Lung (tissue), 12 donors: ENCODE results near the gene ZNF618. TPM values are rescaled to one million over a fixed set of nuclear protein-coding genes. Genes with fewer than 3 reads are reported as not detected.
A peak's percentile ranks its signal among the peaks of the same experiment; 100 is the strongest.

Experiments
- ATAC-seq: fragments of 200-7000 bp; cut with Tn5 transposase; one replicate; pipeline ENCODE4 v1.9.1; 2020; ENCODE audit warnings: moderate number of reproducible peaks; ENCODE audit not compliant: insufficient read depth, low FRiP score
- DNase-seq, 3 donors: peaks; one replicate each; pipeline ENCODE4 v3.0.0-alpha.2; 2013 to 2017
- H3K27ac ChIP-seq, 2 donors: one replicate each; pipeline ENCODE4 v1.5.1; 2013; ENCODE audit warnings: mild to moderate bottlenecking in 2 of 2, moderate library complexity in 2 of 2, control low read depth in 1 of 2, inconsistent platforms in 1 of 2, low read depth in 1 of 2, low read length in 1 of 2
- H3K27me3 ChIP-seq, 3 donors: one replicate each; pipeline ENCODE4 v1.5.1; 2013; ENCODE audit warnings: low read length in 2 of 3; ENCODE audit not compliant: control insufficient read depth in 3 of 3, insufficient read depth in 3 of 3
- H3K36me3 ChIP-seq, 4 donors: one replicate each; pipeline ENCODE4 v1.5.1; 2013; ENCODE audit warnings: low read length in 4 of 4, mild to moderate bottlenecking in 1 of 4, moderate library complexity in 1 of 4; ENCODE audit not compliant: control insufficient read depth in 4 of 4, insufficient read depth in 4 of 4
- H3K4me1 ChIP-seq, 5 donors: one replicate each; pipeline ENCODE4 v1.5.1; 2013; ENCODE audit warnings: low read length in 5 of 5, mild to moderate bottlenecking in 2 of 5, moderate library complexity in 1 of 5; ENCODE audit not compliant: control insufficient read depth in 5 of 5, insufficient read depth in 5 of 5
- H3K4me3 ChIP-seq: one replicate; pipeline ENCODE4 v1.5.1; 2013; ENCODE audit warnings: mild to moderate bottlenecking, control low read depth, moderate library complexity
- H3K9ac ChIP-seq, 2 donors: one replicate each; pipeline ENCODE4 v1.5.1; 2013; ENCODE audit warnings: low read length in 2 of 2, control low read depth in 1 of 2; ENCODE audit not compliant: insufficient read depth in 1 of 2
- H3K9me3 ChIP-seq, 4 donors: one replicate each; pipeline ENCODE4 v1.5.1; 2013; ENCODE audit warnings: low read length in 3 of 4, mild to moderate bottlenecking in 1 of 4, moderate library complexity in 1 of 4; ENCODE audit not compliant: control insufficient read depth in 4 of 4, insufficient read depth in 3 of 4
- WGBS, 2 donors: extraction: QIAGEN DNeasy Blood & Tissue Kit; methylation state at CpG; one replicate each; pipeline ENCODE4 v1.1.7; 2013; 5-methylcytosine and 5-hydroxymethylcytosine counted together
- polyA plus RNA-seq, 2 donors: library from polyadenylated mRNA; stranded (reverse); fragments of 200-250 nt; gene quantifications; one replicate each; pipeline ENCODE4 v1.2.1, GENCODE V29; 2013
- total RNA-seq, 2 donors: library from RNA; depleted of rRNA in 1 of 2; stranded (reverse); fragments of >200 nt in 1 of 2; gene quantifications; one replicate each; pipeline ENCODE4 v1.2.1, GENCODE V29; 2014 to 2021
- TF ChIP-seq, protein P1 (sequence below): IDR thresholded peaks from 2 replicates; pipeline ENCODE4 v1.5.1; 2012; ENCODE audit warnings: mild to moderate bottlenecking; ENCODE audit errors: control extremely low read depth, extremely low read depth
- donor health status: control.
- donor health status: control.
- donor health status: Bipolar disorder and iron deficiency.
- donor health status: healthy.
- donor health status: DM: yes; HTN: yes; CAD: no.

The ZNF618 gene
- total and polyA plus RNA-seq, 4 donors = 1.6 to 16.3 (median 6.0) TPM

DNA sequence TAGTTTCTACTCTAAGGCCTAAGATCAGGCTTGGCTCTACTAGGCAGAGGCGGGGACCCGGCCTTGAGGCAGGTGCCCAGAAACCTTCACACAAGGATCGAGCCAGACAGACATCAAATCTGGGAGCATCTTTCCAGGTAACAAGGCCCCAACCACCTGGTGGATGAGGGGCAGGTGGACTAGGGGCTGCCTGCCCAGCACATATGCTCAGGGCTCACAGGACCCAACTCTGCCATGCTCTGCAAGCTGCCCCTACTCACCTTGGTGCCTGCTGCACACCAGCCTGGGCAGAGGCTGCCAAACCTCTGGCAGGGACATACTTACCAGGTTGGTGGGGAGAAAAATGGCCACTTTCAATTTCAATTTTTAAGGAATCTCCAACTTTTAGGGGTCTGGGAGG lies 2.2 kb upstream of the ZNF618 start:
- H3K27ac ChIP-seq = no peak overlapping the region
- 91 to 95% methylated on average over 3 of the region's 3 CpGs for WGBS, 2 donors
- peaks cover 0 to 2% (median 0%) of the 10 kb centered on the region in 4 donors for H3K9me3 ChIP-seq
- H3K27me3 ChIP-seq = no peaks in the 10 kb centered on the region
- TF ChIP-seq, protein P1, sequence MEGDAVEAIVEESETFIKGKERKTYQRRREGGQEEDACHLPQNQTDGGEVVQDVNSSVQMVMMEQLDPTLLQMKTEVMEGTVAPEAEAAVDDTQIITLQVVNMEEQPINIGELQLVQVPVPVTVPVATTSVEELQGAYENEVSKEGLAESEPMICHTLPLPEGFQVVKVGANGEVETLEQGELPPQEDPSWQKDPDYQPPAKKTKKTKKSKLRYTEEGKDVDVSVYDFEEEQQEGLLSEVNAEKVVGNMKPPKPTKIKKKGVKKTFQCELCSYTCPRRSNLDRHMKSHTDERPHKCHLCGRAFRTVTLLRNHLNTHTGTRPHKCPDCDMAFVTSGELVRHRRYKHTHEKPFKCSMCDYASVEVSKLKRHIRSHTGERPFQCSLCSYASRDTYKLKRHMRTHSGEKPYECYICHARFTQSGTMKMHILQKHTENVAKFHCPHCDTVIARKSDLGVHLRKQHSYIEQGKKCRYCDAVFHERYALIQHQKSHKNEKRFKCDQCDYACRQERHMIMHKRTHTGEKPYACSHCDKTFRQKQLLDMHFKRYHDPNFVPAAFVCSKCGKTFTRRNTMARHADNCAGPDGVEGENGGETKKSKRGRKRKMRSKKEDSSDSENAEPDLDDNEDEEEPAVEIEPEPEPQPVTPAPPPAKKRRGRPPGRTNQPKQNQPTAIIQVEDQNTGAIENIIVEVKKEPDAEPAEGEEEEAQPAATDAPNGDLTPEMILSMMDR = no peak
- DNase-seq (no peak), ATAC-seq (no peak)
- H3K4me1 ChIP-seq = peaks cover 0 to 20% (median under 1%) of the 10 kb centered on the region in 5 donors
- H3K36me3 ChIP-seq = no peaks in the 10 kb centered on the region
- H3K4me3 ChIP-seq = no peak overlapping the region
- H3K9ac ChIP-seq = no peak overlapping the region

DNA sequence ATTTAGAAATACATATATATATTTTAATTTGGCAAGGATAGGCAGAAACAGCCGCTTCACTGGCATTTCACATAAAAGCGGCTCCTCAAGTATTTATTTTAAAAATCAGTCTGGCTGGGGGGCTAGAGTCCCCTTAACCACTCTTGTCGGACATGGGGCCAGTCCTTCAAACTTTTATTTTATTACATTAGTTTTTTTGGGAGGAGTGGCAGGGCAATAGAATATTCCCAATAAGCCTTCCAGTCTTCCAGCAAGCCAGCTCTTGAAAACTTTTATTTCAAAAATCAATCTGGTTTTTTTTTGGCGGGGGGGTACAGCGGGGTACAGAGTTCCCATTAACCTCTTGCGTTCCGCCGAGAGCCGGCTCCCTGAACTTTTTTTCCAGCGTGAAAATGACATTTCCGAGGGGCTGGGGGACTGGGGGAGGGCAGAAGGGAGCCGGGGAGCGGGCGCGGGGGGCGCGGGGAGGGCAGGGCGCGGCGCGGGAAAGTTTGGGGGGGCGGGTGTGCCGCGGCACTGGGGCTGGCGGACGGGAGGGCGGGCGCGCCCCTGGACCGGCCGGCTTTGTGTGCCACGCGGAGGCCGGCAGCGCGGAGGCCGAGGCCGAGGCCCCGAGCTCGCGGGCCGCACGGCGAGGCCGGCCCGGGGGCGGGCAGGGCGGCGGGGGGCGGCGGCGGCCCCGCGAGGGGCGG lies 504 bp upstream of the ZNF618 start:
- H3K27me3 ChIP-seq = no peaks in the 10 kb centered on the region
- peak overlapping the region in 1 of 2 donors; percentile 32 for H3K9ac ChIP-seq
- H3K27ac ChIP-seq = no peak overlapping the region
- peaks cover 0 to 2% (median 0%) of the 10 kb centered on the region in 4 donors for H3K9me3 ChIP-seq
- H3K36me3 ChIP-seq = no peaks in the 10 kb centered on the region
- TF ChIP-seq, protein P1 = no peak
- 4 to 18% methylated on average over 12 to 55 of the region's 55 CpGs for WGBS, 2 donors
- no peak overlapping the region for H3K4me3 ChIP-seq
- peaks cover 0 to 31% (median 8%) of the 10 kb centered on the region in 5 donors for H3K4me1 ChIP-seq
- ATAC-seq = no peak
- peak; percentile 45 to 71 (median 57) for DNase-seq

DNA sequence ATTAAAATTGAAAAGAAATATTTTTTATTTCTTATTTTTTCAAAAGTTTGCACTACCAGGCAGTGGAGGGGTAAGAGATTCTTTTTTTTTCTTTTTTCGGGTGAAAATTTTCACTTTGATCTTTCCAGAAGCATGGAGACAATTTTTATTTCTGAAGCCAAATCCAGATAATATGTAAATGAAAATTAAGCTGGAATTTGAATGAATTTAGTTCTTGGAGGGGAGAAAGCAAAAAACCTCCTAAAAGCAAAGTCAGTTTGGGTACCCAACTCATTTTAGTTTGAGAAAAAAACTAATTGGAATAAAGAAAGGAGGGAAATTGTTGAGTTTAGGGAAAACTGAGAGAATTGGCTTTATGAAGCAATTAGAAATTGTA lies 872 bp downstream of the ZNF618 start:
- ATAC-seq = no peak

More for the DNA sequence above, 872 bp downstream of the ZNF618 start:
- H3K4me1 ChIP-seq = peaks cover 0 to 31% (median 12%) of the 10 kb centered on the region in 5 donors
- peak in 2 of 3 donors; percentile 23 to 43 for DNase-seq
- TF ChIP-seq, protein P1 = no peak
- no peaks in the 10 kb centered on the region for H3K9me3 ChIP-seq
- H3K27me3 ChIP-seq = no peaks in the 10 kb centered on the region
- 0% methylated on average over 1 of the region's 1 CpG for WGBS, 2 donors
- no peak overlapping the region for H3K27ac ChIP-seq
- H3K4me3 ChIP-seq = no peak overlapping the region
- no peaks in the 10 kb centered on the region for H3K36me3 ChIP-seq
- H3K9ac ChIP-seq = peak overlapping the region in 1 of 2 donors; percentile 82
